ES-I3 (cell line): ENCODE results near the gene ARX.

Source experiments
- H3K36me3 ChIP-seq: 2 replicates; pipeline ENCODE4 v1.6.1; 2013; ENCODE audit warnings: mild to moderate bottlenecking, low read length, control low read depth, moderate library complexity; ENCODE audit not compliant: insufficient read depth
- H3K4me1 ChIP-seq: 2 replicates; pipeline ENCODE4 v1.6.1; 2013; ENCODE audit warnings: mild to moderate bottlenecking, control low read depth, low read length; ENCODE audit not compliant: insufficient read depth
- H3K9ac ChIP-seq: 2 replicates; pipeline ENCODE4 v1.6.1; 2013; ENCODE audit warnings: low read depth, mild to moderate bottlenecking, low read length, moderate library complexity
- H3K9me3 ChIP-seq: 2 replicates; pipeline ENCODE4 v1.6.1; 2013; ENCODE audit warnings: mild to moderate bottlenecking, low read length, moderate library complexity; ENCODE audit not compliant: control insufficient read depth, insufficient read depth

Gene ARX

DNA sequence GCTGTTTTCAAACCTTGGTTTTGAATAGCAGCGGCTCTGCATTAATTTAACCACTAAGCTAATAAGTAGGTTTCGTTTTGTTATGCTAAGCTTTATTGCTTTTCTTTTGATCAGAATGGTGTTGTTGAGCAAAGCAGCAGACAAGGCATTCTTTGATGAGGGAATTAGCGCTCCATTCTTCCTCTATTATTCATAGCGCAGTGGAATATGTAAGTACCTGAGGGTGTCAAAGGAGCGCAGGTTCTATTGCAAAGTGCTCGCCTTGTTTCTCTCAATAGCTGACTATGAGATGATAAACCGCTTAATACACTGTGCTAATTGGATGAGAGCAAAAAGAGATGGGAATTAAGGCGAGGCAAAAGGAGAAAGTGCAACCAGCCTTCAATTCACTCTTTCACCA is 16.3 kb downstream of the ARX start:
- H3K4me1 ChIP-seq = peaks cover 15% of the 10 kb centered on the region
- H3K36me3 ChIP-seq = no peaks in the 10 kb centered on the region
- no peaks in the 10 kb centered on the region for H3K9me3 ChIP-seq
- H3K9ac ChIP-seq = no peak overlapping the region

DNA sequence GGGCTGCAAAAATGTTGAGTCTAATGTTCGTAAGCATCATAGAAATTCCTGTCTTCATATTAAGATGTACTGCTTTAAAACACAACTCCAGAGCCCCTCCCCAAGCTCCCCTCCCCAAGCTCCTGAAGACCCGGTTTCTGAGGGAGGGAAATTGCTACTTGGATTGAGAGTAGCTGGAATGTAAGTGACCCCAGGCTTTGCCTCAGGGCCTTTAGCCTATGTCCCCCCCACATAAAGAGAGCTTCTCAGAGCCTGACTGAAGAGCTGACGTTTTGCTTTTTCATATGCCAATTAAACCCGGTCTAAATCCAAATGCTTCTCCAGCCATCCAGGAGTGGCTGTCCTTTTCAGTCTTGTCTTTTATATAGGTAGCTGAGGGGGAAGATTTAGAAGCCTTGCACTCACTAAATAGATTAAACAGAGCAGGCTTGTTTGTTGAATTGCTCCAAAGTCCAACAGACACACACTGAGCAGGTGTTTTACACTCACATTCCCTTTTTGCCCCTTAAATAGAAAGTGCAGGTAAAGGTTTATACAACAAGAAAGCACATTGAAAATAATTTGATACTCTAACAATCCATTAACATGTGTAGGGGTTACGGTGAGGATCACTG is 19.6 kb downstream of the ARX start:
- no peaks in the 10 kb centered on the region for H3K9me3 ChIP-seq
- no peaks in the 10 kb centered on the region for H3K36me3 ChIP-seq
- no peak overlapping the region for H3K9ac ChIP-seq
- H3K4me1 ChIP-seq = peaks cover 32% of the 10 kb centered on the region

DNA sequence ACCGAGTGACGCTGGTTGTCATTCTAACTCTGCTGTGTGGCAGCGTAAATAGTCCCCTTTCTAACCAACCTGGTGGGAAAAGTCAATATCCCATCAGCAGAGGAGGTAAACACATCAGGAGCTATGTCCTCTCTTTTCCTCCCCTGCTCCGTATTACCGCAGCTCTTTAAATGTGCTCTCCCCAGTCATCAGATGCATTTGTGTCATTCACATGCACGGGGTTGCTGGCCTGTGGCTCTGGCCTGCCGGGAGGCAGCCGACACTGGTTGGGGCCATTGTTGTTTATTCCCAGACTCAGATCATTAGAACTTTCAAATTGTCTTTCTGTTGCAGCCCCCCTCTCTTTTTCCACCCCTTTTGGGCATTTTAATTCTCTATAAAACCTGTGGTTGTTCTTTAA is 21.9 kb downstream of the ARX start:
- Histone ChIP-seq H3K4me1 (peaks cover 34% of the 10 kb centered on the region), H3K36me3 (no peaks in the 10 kb centered on the region), H3K9me3 (no peaks in the 10 kb centered on the region), H3K9ac (no peak overlapping the region)

DNA sequence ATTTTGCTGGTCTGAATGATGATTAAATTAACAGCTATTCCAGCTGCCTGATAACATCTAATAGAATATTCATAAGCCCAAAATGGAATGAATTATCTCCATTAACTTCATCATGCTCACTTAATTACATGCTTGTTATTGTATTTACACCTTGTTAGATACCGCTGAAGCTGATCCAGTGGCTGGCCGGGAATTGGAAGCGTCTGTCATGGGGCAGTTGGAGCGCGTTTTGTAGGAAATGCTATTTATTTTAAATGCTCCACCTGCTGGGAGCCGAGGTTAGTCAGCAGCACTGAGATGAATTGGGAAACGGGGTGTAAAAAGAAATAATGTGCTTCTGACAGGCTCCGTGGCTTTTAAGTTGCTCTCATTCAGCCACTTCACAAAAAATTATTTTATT is 25.2 kb downstream of the ARX start:
- H3K4me1 ChIP-seq = peaks cover 25% of the 10 kb centered on the region
- H3K9ac ChIP-seq = no peak overlapping the region
- H3K9me3 ChIP-seq = no peaks in the 10 kb centered on the region
- H3K36me3 ChIP-seq = no peaks in the 10 kb centered on the region

DNA sequence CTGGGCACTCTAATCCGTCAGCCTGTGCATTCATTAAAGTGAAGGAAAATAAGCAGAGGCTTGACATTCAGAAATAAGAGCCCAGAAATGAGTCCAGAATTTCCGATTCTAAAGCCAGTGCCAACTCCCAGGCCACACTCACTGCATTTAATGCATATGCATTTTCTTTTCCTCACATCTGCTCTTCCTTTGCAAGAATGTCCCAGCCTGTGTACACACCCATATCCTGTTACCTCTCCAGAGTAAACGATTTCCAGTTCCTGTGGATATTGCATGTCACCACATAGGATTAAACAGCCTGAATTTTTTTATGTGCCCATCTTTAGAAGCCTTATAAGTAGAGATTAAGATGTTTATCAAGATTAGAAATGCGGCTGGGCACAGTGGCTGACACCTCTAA is 27.5 kb downstream of the ARX start:
- H3K9me3 ChIP-seq = no peaks in the 10 kb centered on the region
- H3K36me3 ChIP-seq = no peaks in the 10 kb centered on the region
- no peak overlapping the region for H3K9ac ChIP-seq
- H3K4me1 ChIP-seq = peaks cover 13% of the 10 kb centered on the region

DNA sequence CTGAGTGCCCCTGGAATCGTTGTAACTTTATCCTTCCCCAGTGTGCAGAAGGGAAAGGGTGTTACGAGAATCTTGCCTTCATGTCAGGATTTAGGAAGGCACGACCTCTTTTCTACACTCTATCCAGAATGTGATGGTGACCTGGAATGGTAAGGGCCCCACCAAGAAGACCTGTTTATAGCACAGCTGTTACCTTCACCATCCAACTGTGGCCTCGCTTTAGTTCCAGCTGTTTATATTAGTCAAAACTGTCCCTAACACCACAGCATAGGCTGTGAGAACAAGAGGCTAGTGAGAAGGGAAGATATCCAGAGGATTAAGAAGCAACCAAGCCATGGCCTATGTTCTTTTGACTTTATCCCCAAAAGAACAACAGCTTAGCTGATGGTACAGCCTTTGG is 28.0 kb downstream of the ARX start:
- Histone ChIP-seq H3K4me1 (peaks cover 9% of the 10 kb centered on the region), H3K9me3 (no peaks in the 10 kb centered on the region), H3K9ac (no peak overlapping the region), H3K36me3 (no peaks in the 10 kb centered on the region)

DNA sequence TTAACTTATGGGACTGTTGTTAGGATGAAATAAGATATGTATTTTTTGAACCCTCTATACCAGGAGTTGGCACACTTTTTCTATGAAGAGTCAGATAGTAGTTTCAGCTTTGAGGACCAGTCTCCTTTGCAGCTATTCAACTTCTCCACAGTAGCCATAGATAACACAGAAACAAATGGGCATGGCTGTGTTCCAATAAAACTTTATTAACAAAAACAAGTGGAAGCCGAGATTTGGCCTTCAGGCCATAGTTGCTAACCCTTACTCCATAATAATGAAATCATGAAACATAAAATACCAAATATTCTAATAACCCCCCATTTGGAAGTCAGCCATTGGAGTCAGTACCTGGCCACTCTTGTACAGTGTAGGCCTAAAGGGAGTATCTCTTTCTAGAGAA is 30.6 kb downstream of the ARX start:
- Histone ChIP-seq H3K4me1 (peaks cover 5% of the 10 kb centered on the region; the same call in 1 of the 2 replicates), H3K9ac (no peak overlapping the region), H3K9me3 (no peaks in the 10 kb centered on the region), H3K36me3 (no peaks in the 10 kb centered on the region)

DNA sequence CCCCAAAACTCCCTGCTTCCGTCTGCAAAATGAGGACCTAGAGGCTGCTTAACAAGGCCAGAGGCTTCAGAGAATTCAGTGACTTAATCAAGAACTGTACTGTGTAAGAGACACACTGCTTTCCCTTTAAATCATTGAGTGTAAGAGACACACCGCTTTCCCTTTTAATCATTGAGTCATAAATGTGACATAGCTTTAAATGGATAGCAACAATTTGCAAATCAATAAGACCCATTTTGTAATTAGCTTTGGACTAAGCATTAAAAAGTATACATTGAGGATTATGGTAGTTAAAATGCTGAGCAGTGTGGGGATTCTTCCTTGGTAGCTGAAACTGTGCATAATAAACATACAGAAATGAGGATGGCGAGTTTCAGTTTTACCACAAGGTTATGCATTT is 31.8 kb downstream of the ARX start:
- Histone ChIP-seq H3K9me3 (no peaks in the 10 kb centered on the region), H3K4me1 (peaks cover 5% of the 10 kb centered on the region; the same call in 1 of the 2 replicates), H3K9ac (no peak overlapping the region), H3K36me3 (no peaks in the 10 kb centered on the region)

DNA sequence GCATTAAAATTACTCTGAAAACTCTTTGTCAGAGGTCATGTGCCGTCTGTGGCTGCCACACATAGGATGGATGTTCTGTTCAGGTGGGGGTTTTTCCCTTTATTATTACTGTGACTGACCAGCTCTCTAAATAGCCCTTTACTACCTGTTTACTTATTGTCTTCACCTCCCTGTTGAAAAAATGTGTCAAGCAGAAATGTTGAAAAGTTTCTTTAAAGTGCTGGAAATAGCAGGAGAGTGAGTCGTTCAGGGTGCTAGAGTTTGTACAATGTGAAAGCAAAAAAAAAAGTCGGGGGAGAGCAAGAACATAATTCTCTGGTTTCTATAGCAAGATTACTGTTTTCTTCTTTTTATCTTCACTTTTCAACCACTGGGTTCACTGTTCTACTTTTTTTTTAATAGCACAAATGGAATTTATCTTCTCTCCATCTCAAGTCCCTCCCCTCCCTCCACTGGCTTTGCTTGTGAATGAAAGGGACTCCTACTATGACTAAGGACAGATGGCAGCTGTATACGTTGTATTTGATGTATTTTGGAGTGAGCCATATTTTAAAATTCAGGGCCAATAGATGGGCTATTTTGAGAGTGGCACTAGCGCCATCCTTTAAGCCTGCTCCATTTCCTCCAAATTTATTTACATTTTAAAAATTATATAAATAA is 33.3 kb downstream of the ARX start:
- Histone ChIP-seq H3K4me1 (peaks cover 5% of the 10 kb centered on the region; the same call in 1 of the 2 replicates), H3K36me3 (no peaks in the 10 kb centered on the region), H3K9ac (no peak overlapping the region), H3K9me3 (no peaks in the 10 kb centered on the region)

DNA sequence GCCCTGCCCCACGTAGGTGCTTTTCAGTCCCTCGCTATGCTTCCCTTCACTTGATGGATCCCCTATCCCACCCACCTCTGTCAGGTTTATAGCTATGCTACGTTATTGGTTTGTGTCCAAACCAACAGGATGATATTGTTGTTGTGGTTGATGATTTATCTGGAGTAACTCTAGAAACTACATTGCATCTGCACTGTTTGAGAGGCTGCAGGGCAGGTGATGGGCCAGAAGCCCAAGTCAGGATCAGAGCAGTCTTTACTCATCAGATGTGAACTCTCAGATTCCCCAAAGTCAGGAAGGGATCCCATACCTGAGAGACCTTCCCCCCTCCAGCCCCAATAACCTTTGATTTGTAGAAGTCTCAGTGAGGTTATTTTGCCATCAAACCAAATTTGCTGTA is 34.7 kb downstream of the ARX start:
- peaks cover 5% of the 10 kb centered on the region; the same call in 1 of the 2 replicates for H3K4me1 ChIP-seq
- H3K9ac ChIP-seq = no peak overlapping the region
- no peaks in the 10 kb centered on the region for H3K36me3 ChIP-seq
- no peaks in the 10 kb centered on the region for H3K9me3 ChIP-seq

DNA sequence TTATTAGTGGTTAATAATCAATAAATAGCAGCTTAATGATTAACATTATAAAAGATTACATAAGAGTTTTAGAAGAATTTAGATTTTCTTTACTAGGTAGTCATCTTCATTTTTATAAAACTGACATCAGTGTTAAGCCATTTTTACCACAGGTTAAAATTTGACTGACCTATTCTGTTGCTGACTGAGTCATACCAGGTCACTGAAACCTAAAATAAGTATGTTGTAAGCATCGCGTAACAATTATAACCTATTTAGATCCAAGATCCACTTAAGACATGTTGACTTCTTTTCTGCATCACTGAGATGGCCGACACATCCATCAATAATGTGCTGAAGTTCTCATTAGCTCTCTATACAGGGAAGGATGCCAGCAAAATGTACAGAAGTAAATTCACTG is 36.7 kb downstream of the ARX start:
- Histone ChIP-seq H3K4me1 (peaks cover 5% of the 10 kb centered on the region; the same call in 1 of the 2 replicates), H3K36me3 (no peaks in the 10 kb centered on the region), H3K9ac (no peak overlapping the region), H3K9me3 (no peaks in the 10 kb centered on the region)

DNA sequence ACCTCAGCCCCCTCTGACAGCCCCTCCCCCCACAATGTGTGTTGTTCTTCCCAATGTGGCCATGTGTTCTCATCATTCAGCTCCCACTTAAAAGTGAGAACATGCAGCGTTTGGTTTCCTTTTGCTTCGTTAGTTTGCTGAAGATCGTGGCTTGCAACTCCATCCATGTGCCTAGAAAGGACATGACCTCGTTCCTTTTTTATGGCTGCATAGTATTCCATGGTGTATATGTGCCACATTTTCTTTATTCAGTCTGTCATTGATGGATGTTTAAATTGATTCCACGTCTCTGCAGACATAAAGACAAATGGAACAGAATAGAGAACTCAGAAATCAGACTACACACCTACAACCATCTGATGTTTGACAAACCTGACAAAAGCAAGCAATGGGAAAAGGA is 46.0 kb downstream of the ARX start:
- Histone ChIP-seq H3K9ac (no peak overlapping the region), H3K36me3 (no peaks in the 10 kb centered on the region), H3K9me3 (no peaks in the 10 kb centered on the region), H3K4me1 (no peaks in the 10 kb centered on the region)

DNA sequence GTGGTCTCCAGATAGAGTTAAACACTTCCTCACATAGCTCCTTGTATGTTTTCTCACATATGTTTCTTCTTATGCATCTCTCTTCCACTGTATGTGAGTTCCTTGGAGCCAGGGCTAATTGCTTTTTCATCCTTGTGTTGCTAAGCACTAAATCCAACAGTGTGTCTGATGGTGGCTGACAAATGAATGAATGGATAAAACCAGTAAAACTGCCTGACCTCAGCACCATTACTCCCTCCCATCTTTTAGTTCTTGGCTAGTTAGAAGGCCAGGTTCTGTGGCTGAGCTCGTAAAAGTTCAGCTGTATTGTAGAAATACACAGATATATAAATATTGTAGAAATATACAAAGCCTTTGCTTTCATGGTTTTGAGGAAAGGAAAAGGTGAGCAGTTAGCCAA is 50.4 kb downstream of the ARX start:
- Histone ChIP-seq H3K9ac (no peak overlapping the region), H3K4me1 (peaks cover 4% of the 10 kb centered on the region; the same call in 1 of the 2 replicates), H3K9me3 (no peaks in the 10 kb centered on the region), H3K36me3 (no peaks in the 10 kb centered on the region)

DNA sequence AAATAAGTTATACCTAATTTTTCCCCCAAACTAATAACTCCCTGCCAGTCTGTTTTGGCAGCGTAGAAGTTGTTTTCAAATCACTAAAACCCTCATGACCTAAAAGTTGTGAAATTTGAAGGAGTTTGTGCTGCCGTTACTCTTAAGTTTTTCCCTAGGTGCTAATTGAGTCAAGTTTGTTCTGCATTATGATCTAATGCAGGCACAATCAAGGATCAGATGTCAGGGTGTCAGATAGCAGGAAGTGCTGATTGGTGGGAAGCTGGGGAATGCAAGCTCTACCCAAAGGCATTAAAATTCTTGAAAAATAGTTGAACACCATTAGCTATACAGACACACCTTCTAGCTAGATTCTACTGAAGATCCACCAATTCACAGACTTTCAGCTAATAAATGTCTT is 51.9 kb downstream of the ARX start:
- H3K4me1 ChIP-seq = peaks cover 4% of the 10 kb centered on the region; the same call in 1 of the 2 replicates
- H3K9ac ChIP-seq = no peak overlapping the region
- H3K9me3 ChIP-seq = no peaks in the 10 kb centered on the region
- H3K36me3 ChIP-seq = no peaks in the 10 kb centered on the region

DNA sequence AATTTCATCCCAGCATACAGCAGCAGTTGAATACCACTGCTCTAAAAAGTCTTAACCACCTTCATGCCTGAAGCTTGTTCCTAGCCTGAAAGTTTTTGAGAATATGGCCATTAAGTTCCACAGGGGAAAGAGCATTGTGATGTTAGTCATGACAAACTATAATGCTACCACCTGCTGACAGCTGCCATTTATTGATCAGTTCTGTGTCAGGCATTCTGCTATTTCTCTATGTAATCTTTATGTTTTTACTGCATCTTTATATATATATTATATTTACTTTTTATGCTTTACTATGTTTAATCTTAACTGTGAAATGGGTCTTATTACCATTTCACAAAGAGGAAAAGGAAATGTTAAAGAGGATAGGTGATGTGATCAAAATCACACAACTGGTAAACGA is 54.0 kb downstream of the ARX start:
- Histone ChIP-seq H3K9ac (no peak overlapping the region), H3K4me1 (peaks cover 4% of the 10 kb centered on the region; the same call in 1 of the 2 replicates), H3K9me3 (no peaks in the 10 kb centered on the region), H3K36me3 (no peaks in the 10 kb centered on the region)
